Caco-2 (cell line): Measurements from ENCODE around the gene ADCY5. TPM values are rescaled to one million over a fixed set of nuclear protein-coding genes. Genes with fewer than 3 reads are reported as not detected.

ENCODE experiments used
- BruUV-seq: library from RNA; stranded (reverse); fragments of 400-500 nt; replicated peaks from 2 replicates; lab custom pipeline; 2021; lab: Mats Ljungman, UMichigan
- CTCF ChIA-PET: fragments of 300-600 bp; sonication (Branson Sonifier 250); formaldehyde crosslinking; loops from one replicate; lab custom pipeline; 2022; ENCODE audit warnings: antibody characterized with exemption; lab: Charles Lee
- POLR2A ChIA-PET: fragments of 300-600 bp; sonication (Branson Sonifier 250); formaldehyde crosslinking; loops from one replicate; lab custom pipeline; 2022; ENCODE audit warnings: antibody characterized with exemption; lab: Charles Lee
- DNase-seq, 2 experiments: peaks; one replicate each; pipeline versions ENCODE4 v3.0.0 to v3.0.0-alpha.2; 2020 to 2022
- H3K27me3 ChIP-seq: replicated peaks from 2 replicates; pipeline ENCODE4 v1.6.0; 2011; ENCODE audit warnings: low read length; ENCODE audit not compliant: control insufficient read depth, insufficient read depth
- H3K36me3 ChIP-seq: 2 replicates; pipeline ENCODE4 v1.5.1; 2011; ENCODE audit warnings: low read length; ENCODE audit not compliant: control insufficient read depth, insufficient read depth
- H3K4me1 ChIP-seq: fragments of 250-450 bp; sonication (Bioruptor Pico); 2 replicates; pipeline ENCODE4 v1.5.1; 2020; ENCODE audit warnings: mild to moderate bottlenecking
- H3K4me3 ChIP-seq: 2 replicates; pipeline ENCODE4 v1.5.1; 2011; ENCODE audit warnings: low read depth, mild to moderate bottlenecking, control low read depth, low read length
- H3K9me3 ChIP-seq: fragments of 250-450 bp; sonication (Bioruptor Pico); 2 replicates; pipeline ENCODE4 v1.5.1; 2020; ENCODE audit warnings: mild to moderate bottlenecking, moderate library complexity
- H3K27ac Mint-ChIP-seq: one replicate; pipeline ENCODE4 v1.8.0; 2022; ENCODE audit warnings: mixed read lengths; ENCODE audit not compliant: unreplicated experiment
- H3K27me3 Mint-ChIP-seq: one replicate; pipeline ENCODE4 v1.8.0; 2022; ENCODE audit warnings: mixed read lengths; ENCODE audit not compliant: insufficient read depth, unreplicated experiment
- H3K36me3 Mint-ChIP-seq: one replicate; pipeline ENCODE4 v1.8.0; 2022; ENCODE audit warnings: mild to moderate bottlenecking, mixed read lengths; ENCODE audit not compliant: insufficient read depth, unreplicated experiment
- H3K4me1 Mint-ChIP-seq: one replicate; pipeline ENCODE4 v1.8.0; 2022; ENCODE audit warnings: low read depth, mixed read lengths; ENCODE audit not compliant: unreplicated experiment
- H3K4me3 Mint-ChIP-seq: one replicate; pipeline ENCODE4 v1.8.0; 2022; ENCODE audit warnings: mild to moderate bottlenecking, moderate library complexity, mixed read lengths; ENCODE audit not compliant: unreplicated experiment
- H3K9me3 Mint-ChIP-seq: one replicate; pipeline ENCODE4 v1.8.0; 2022; ENCODE audit warnings: mixed read lengths; ENCODE audit not compliant: unreplicated experiment
- CTCF ChIP-seq, 2 experiments: fragments of 200-600 bp in 1 of 2; IDR thresholded peaks; 1 replicate in 1 of 2; 2 replicates in 1 of 2; pipeline versions ENCODE4 v1.5.1 to v1.8.0; 2011 to 2022; ENCODE audit warnings: antibody characterized with exemption in 1 of 2, control low read depth in 1 of 2, inconsistent platforms in 1 of 2, low read depth in 1 of 2, low read length in 1 of 2, mild to moderate bottlenecking in 1 of 2, moderate library complexity in 1 of 2; ENCODE audit not compliant: insufficient read depth in 1 of 2, severe bottlenecking in 1 of 2, unreplicated experiment in 1 of 2
- intact Hi-C: fragments of 100-400 bp; cut with micrococcal nuclease; formaldehyde crosslinking; loops from one replicate; pipeline ENCODE4 v1.10.0; 2022; ENCODE audit not compliant: unreplicated experiment
- total RNA-seq: library from RNA; stranded (reverse); gene quantifications from 2 replicates; pipeline ENCODE4 v1.2.3, GENCODE V29; 2022

ADCY5 gene
- total RNA-seq, 1 experiment from 2014 or later = 0.91 TPM

GRCh38 chr3:123444023-123444422, 4.9 kb downstream of the ADCY5 start:
- Mint-ChIP-seq H3K27me3 (peaks cover 6% of the 10 kb centered on the region), H3K36me3 (no peaks in the 10 kb centered on the region), H3K9me3 (no peaks in the 10 kb centered on the region), H3K27ac (no peak overlapping the region), H3K4me1 (no peaks in the 10 kb centered on the region), H3K4me3 (no peak overlapping the region)
- Histone ChIP-seq H3K4me1 (peaks cover 7% of the 10 kb centered on the region), H3K9me3 (no peaks in the 10 kb centered on the region), H3K27me3 (no peaks in the 10 kb centered on the region; the same call in 1 of the 2 replicates), H3K4me3 (no peak overlapping the region), H3K36me3 (no peaks in the 10 kb centered on the region)
- ChIA-PET POLR2A (no interaction called here), CTCF (no interaction called here)
- no peak for TF ChIP-seq CTCF (IDR thresholded peaks at IDR 0.05; ENCODE audit: insufficient read depth in 1 of 2, low read depth in 1 of 2, low read length in 1 of 2, severe bottlenecking in 1 of 2, unreplicated experiment in 1 of 2)
- no peak for DNase-seq
- intact Hi-C loops = no loop called here
- no TSS peak for BruUV-seq

- H3K4me1 ChIP-seq = no peaks in the 10 kb centered on the region
Measured at GRCh38 chr3:123442908-123443307, 6.0 kb downstream of the ADCY5 start.

GRCh38 chr3:123442125-123442524, 6.8 kb downstream of the ADCY5 start:
- CTCF ChIA-PET = no interaction called here
- Mint-ChIP-seq H3K9me3 (no peaks in the 10 kb centered on the region), H3K4me1 (no peaks in the 10 kb centered on the region), H3K27me3 (peaks cover 6% of the 10 kb centered on the region), H3K36me3 (no peaks in the 10 kb centered on the region), H3K27ac (no peak overlapping the region), H3K4me3 (no peak overlapping the region)
- intact Hi-C loops = no loop called here
- H3K27me3 ChIP-seq = no peaks in the 10 kb centered on the region
- BruUV-seq = no TSS peak
- H3K9me3 ChIP-seq = no peaks in the 10 kb centered on the region
- no peak overlapping the region for H3K4me3 ChIP-seq
- POLR2A ChIA-PET = no interaction called here
- DNase-seq = no peak
- H3K4me1 ChIP-seq = no peaks in the 10 kb centered on the region
- H3K36me3 ChIP-seq = no peaks in the 10 kb centered on the region
- no peak for TF ChIP-seq CTCF (IDR thresholded peaks at IDR 0.05; ENCODE audit: insufficient read depth in 1 of 2, low read depth in 1 of 2, low read length in 1 of 2, severe bottlenecking in 1 of 2, unreplicated experiment in 1 of 2)

More at GRCh38 chr3:123442908-123443307, 6.0 kb downstream of the ADCY5 start:
- Mint-ChIP-seq H3K36me3 (no peaks in the 10 kb centered on the region), H3K9me3 (no peaks in the 10 kb centered on the region), H3K27me3 (peaks cover 6% of the 10 kb centered on the region), H3K4me3 (no peak overlapping the region), H3K27ac (no peak overlapping the region), H3K4me1 (no peaks in the 10 kb centered on the region)
- BruUV-seq = no TSS peak
- Histone ChIP-seq H3K36me3 (no peaks in the 10 kb centered on the region), H3K9me3 (no peaks in the 10 kb centered on the region), H3K27me3 (no peaks in the 10 kb centered on the region), H3K4me3 (no peak overlapping the region)
- TF ChIP-seq CTCF (IDR thresholded peaks at IDR 0.05; ENCODE audit: insufficient read depth in 1 of 2, low read depth in 1 of 2, low read length in 1 of 2, severe bottlenecking in 1 of 2, unreplicated experiment in 1 of 2) = no peak
- CTCF ChIA-PET = no interaction called here
- DNase-seq = no peak
- intact Hi-C loops = no loop called here
- POLR2A ChIA-PET = no interaction called here
